Stromal cell of bone marrow (primary cell): ENCODE data around the gene GLRX5.

Experiments
- DNase-seq: peaks from one replicate; pipeline ENCODE4 v3.0.0-alpha.2; 2012; ENCODE audit warnings: low read depth

The GLRX5 gene

DNA sequence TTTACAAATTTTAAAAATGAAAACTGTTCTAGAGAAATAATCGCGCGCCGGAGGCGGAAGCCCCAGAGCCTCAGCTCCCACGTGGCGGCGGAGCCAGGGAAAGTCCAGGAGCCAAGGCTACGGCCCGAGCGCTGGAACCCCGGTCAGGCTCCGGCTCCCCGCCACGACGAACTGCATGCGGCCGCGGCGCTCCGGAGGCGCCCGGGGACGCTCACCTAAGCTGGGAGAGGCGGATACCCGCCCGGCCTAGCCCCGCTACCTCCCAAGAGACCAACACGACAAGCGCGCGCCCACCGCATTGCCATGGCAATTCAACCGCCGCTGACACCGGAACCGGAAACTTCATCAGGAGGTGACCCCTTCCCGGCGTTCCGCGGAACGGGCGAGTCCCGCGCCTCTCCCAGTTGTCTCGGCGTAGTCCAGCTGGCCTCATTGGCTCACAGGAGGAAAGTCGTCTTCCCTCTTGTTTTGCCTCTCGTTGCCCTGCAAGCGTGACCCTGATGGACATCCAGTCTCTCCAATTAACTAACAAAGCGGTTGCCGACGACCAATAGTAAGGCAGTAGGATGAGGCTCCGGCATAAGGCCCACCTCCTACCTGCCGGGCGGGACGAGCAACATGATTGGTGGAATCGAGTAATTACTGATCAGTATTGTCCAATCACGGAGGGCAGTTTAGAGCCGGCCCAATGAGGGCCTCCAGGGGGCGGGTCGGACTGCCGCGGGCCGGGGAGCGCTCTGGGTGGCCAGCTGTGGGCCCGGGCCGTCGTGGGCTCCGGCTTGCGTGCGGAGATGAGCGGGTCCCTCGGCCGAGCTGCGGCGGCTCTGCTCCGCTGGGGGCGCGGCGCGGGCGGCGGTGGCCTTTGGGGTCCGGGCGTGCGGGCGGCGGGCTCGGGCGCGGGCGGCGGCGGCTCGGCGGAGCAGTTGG, at the start of gene GLRX5:
GLRX5 (plus strand) TSS at position 752 of the 927 bp plus-strand sequence; CDS start at position 792, 40 bp downstream.
- peak; percentile 100 for DNase-seq

DNA sequence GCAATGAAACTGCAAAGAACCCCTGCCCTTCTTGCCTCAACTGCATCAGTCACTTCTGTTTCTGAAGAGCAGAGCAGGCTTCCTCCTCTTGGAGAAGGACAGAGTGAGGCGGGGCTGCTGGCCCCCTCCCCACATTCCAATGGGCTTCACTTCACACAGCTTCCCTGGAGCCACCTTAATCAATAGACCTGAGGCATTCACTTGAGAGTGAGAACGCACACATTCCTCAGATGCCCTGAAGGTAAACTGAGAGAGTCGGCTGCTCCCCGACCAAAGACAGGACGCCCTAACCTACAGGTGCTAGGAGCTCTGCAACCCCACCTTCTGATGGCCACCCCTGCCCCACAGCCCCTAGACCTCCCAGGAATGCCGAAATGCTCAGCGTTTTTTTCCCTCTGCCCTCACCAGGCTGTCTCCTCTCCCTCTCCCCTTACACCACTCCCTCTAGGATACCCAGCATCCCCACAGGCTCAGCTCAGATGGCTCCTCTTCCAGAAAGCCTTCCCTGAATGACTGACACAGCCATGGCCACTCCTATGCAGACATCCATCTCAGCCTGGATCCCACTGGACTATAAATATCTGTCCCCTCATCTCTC, 49.5 kb upstream of the GLRX5 start:
- DNase-seq = no peak

DNA sequence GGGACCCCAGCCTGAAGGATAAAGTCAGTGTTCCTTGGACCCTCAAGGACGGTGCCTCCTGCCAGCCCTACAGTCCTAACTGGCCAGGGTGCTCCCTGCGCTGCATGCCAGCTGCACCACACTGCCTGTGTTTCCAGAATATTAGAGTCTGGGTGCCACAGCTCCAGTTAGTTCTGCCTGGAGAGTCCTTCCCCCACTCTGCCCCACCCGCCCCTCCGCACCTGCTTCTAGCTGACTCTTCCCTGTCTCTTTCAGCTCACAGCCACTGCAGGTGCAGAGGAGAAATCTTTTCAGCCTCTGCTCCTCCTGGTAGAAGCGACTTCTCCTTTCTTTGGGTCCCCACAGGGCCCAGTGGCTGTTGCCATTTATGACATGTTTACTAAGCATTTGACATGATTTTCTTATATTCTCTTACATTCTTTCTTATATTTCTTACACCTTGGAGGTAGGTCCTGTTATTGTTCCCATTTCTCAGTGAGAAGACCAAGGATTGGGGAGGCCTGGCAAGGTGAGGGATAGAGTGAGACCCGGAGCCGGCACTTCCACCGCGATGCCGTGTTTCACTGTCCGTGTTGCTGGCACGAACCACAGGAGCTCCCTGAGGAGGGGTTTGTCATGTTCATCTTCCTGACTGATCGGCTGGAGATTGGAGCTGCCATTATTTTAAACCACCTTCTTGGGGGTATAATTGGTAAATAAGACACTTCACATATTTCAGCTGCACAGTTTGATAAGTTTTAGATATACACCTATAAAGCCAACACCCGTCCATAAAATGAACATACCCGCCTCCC, 47.8 kb upstream of the GLRX5 start:
- no peak for DNase-seq

GRCh38 chr14:95487669-95488084, 47.2 kb upstream of the GLRX5 start:
- DNase-seq = no peak

DNA sequence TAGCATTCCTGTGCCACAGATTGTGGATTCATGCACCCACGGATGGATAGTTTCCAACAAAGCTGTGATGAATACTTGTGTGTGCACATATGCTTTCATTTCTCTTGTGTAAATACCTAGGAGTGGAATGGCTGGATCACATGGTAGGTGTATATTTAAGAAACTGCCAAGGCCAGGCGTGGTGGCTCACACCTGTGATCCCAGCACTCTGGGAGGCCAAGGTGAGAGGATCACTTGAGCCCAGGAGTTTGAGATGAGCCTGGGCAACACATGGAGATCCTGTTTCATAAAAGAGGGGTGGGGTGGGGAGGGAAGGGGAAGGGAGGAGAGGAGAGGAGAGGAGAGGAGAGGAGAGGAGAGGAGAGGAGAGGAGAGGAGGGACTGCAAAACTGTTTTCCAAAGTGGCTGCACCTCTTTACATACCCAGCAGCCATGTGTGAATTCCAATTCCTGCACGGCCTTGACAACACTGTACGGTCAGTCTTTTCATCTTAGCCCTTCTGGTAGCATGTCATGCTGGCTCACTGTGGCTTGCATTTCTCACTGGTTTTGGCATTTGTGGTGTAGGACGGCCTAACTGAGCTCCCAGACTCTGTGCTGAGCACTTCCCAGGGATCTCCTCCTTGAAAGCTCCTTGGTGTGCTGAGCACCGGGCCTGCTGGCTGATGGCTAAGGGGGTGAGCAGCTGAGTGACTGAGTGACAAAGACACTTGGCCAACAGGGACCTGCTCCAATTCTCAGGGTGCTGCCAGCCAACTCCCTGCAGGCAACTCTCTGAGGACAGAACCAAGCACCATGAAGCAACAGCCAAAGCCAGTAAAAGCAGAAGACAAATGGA, 46.3 kb upstream of the GLRX5 start:
- no peak for DNase-seq

DNA sequence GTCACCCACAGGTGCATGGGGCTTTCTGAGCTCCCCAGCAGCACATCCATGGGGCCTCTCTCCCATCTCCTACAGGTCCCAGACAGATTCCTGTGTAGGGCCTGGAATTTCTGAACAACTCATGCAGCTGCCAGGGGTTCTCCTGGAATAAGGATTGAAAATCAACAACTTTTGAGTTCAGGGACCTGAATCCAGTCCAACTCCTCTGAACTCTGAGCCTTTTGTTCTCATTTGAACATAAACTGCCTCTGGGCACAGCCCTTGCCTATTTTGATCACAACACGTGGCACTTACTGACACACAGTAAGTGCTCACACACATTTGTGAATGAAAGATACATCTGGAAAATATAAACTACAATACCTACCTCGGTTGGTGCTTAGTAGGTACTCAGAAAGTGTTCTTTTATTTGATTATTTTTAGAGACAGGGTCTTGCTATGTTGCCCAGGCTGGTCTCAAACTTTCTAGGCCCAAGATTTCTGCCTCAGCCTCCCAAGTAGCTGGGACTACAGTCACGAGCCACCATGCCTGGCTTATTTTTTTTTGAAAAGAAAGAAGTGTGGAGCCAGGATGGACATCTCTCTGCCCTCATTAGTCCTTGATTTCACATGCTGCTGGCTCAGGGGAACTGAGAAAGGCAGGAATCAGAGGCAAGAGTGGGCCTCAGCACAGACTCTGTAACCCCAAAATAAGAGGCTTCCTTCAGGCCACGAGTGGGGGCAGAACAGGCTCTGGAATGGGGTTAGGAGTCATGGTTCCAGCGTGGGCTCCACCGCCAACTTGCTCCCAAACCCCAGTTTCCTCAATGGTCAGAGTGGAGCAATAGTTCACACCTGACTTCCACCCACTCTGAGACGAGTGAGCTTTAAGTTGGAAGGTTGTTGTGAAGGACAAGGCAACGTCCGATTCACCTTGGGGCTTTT, 45.4 kb upstream of the GLRX5 start:
- DNase-seq = no peak

GRCh38 chr14:95490138-95490509, 44.7 kb upstream of the GLRX5 start:
- DNase-seq = no peak

GRCh38 chr14:95490727-95491451, 44.0 kb upstream of the GLRX5 start:
- no peak for DNase-seq

DNA sequence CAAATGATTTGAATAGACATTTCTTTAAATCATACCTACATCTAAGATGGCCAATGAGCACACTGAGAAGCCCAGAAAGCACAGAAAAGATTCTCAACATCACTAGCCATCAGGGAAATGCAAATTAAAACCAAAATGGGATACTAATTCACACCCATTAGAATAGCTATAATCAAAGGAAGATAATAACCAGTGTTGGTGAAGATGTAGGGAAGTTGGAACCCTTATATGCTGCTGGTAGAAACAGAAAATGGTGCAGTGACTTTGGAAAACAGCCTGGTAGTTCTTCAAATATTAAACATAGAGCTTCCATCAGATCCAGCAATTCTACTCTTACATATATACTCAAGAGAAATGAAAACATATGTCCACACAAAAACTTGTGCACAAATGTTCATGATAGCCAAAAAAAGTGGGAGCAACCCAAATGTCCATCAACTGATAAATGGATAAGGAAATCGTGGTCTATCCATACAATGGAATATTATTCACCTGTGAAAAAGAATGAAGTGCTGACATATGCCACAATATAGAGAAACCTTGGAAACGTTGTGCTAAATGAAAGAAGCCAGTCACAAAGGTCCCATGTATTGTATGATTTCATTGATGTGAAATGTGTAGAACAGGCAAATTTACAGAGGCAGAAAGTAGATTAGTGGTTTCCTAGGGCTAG, 42.8 kb upstream of the GLRX5 start:
- no peak for DNase-seq

- no peak for DNase-seq
Observed at GRCh38 chr14:95493503-95493902, 41.3 kb upstream of the GLRX5 start.

- DNase-seq = no peak
Observed at GRCh38 chr14:95493976-95494375, 40.9 kb upstream of the GLRX5 start.

DNA sequence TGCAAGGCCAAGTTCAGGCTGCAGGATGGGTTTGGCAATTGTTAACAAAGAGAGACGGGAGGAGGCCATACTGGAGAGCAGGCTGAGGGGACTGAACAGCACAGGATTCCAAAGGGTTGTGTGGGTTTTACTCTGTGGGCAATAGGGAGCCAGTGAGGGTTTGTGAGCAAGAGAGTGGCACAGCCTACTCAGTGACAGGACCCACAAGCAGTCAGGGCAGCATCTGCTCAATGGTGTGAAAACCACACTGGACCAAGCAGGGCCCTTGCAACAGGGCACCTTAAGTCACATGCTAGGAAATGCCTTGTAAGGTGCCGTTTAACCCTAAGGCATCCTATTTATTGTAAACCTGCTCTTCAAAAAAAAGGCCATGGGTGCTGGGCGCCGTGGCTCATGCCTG, 40.4 kb upstream of the GLRX5 start:
- no peak for DNase-seq

DNA sequence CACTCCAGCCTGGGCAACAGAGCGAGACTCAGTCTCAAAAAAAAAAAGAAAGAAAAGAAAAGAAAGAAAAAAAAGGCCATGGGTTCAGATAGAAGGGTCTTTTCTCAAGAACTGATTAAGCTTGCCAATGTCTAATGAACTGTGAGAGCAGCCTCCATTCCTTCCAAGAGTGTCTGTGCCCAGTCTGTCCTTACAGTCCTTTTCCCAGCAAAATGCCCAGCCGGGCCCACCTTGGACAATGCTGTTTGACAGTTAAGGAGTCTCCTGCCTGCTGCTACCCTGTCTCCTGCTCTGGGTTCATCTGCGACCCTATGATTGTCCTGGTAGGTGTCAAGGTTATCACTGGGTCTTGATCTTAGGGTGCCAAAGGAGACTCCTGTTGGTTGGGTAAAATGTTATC, 39.8 kb upstream of the GLRX5 start:
- DNase-seq = no peak

DNA sequence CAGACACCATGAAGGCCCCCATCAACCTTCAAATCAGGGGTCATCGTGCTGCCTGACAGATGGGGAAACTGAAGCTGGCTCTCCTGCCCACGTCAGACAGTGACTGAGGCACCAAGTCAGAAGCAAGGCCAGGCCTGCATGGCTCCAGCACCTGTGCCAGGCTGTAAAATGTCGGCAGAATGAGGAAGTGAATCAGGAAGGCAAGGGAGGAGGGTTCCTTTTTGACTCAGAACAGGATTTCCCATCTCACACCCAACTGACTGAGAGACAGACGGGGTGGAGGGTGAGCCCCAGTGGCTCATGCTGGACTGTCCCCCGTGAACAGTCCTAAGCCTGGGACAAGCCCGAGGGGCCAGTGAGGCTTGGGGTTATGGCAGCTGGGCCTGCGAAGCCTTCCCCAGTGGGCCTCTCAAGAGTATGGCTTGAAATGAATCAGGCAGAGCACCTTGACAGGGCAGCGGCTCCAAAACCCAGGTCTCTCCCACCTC, 39.3 kb upstream of the GLRX5 start:
- DNase-seq = no peak

- no peak for DNase-seq
Observed at GRCh38 chr14:95496111-95496681, 38.7 kb upstream of the GLRX5 start.

DNA sequence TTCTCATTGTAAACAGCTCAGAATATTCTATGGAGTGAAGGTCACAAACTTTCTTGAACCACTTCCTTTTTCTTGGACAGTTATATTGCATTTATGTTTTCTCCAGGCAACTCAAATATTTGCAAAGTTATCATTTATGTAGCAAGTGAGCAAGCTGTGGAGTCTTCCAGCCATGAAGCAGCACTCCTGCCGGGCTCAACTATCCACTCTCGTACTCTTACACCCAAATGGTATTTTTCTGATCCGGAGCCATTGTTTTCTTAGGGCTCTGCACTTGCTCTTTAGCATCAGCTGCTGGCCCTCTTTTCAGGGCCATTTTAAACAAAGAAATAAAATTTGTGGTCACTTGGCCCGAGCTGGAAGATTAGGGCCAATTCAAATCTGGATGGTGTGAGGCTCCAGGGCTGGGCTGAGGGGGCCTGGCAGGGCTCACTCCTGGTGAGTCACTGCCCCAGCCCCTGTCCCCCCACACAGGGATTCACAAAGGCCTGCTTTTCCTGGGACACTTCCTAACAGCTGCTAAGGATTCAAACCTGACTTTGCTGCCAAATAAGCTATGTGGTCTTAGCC, 38.1 kb upstream of the GLRX5 start:
- peak; percentile 64 for DNase-seq

DNA sequence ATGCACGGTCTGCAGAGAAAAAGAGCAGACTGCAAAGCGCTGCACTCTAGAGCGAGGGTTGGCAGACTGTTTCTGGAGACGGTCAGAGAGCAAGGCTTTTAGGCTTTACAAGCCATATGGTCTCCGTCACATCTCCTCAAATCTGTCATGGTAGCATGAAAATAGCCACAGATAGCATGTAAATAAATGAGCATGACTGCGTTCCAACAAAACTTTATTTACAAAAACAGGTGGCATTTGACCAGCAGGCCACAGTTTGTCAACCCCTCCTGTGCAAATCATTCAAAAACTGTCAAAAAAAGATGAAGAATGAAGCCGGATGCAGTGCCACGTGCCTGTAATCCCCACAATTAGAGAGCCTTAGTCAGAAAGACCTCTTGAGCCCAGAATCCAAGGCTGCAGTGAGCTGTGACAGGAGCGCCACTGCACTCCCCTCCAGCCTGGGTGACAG, 37.3 kb upstream of the GLRX5 start:
- no peak for DNase-seq

DNA sequence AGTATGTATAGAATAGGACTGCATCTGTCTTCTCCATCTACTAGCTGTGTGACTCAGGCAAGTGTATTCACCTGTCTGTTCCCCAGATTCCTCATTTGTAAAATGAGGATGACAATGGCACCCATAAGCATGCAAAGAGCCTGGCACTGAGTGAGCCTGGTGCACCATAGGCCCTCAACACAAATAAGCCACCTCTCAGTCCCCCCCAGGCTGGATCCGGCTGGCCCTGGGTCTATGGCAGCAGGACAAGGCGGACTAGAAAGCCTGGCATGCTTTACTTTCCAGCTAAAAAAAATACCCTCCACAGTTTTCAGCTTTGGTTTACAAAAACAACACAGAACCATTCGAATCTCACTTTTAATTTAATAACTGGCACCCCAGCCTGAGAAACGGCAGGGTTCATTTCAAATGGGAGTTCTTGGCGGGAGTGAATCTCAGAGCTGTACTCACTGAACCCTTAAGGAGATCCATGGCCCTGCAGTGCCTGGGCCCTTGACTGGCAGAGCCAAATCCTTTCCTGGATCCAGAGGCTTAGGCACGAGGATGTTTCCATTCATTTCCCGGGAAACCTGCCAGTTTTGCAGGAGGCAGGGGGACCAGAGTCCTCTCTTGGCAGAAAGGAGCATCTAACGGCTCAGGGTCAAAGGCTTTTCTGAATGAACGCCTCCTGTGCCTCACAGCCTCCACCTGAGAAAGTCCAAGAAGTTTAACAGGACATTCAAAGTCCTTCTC, 36.1 kb upstream of the GLRX5 start:
- no peak for DNase-seq
